Stimulated activated CD8-positive, alpha-beta memory T cell treated with anti-CD3 and anti-CD28 coated beads, Interleukin-7, amount 100 ng/mL, for 1 hour (primary cell): ENCODE results near the gene SLC6A1.

Experiments
- DNase-seq, 2 donors: peaks; one replicate each; pipeline ENCODE4 v3.0.0-alpha.2; 2020; ENCODE audit warnings: low read depth in 2 of 2

SLC6A1 gene

GRCh38 chr3:10993729-10994065, 1.1 kb downstream of the SLC6A1 start:
- DNase-seq: no peak

GRCh38 chr3:10994306-10994705, 1.8 kb downstream of the SLC6A1 start:
- DNase-seq: no peak

- DNase-seq: no peak
Observed at GRCh38 chr3:10995871-10996270, 3.3 kb downstream of the SLC6A1 start.

DNA sequence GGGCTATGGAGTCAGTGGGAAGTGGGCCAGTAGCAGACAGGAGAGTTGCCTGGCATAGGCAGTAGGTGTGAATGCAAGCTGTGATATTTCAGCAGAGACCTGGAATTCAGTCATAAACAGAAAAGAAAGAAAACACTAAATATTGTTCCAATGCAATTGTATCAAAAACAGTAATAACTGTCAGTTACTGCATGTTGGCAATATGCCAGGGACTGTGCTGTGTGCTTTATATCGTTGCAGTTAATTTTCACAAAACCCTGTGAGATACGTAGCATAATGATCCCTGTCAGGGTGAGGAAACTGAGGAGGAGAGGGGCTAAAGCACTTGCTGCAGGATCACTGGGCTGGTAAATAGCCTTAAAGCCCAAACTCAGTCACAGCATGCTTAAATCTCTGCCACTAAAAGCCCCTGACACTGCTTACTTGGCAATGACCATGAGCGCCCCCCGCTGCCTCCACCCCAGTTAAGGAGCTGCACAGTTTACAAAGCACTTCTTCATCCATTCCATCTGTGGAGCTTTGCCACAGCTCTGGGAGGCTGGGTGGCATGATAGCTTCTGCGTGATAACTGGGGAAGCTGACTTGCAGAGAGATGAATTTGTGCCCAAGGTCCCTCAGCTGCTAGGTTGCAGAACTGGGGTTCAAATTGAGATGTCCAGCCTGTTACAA, 3.9 kb downstream of the SLC6A1 start:
- DNase-seq: no peak

DNA sequence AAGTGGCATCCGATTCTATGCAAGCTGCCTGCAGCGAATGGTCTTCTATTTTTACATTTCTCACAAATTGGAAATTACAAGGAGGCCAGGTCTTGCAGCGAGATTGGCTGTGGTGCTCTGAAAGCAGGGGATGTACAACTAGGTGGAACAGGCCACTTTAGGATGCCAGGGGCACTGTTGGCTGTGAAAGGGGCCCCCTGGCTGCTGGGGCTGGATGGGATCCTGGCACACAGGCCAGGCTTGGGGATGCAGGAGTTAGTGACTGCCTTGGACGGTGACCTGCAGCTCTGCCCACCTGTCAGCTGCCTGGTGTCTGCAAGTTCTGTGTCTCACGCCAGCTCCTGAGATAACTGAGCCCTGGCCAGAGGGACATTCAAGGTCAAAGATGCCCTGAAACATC, 4.6 kb downstream of the SLC6A1 start:
- DNase-seq: no peak

DNA sequence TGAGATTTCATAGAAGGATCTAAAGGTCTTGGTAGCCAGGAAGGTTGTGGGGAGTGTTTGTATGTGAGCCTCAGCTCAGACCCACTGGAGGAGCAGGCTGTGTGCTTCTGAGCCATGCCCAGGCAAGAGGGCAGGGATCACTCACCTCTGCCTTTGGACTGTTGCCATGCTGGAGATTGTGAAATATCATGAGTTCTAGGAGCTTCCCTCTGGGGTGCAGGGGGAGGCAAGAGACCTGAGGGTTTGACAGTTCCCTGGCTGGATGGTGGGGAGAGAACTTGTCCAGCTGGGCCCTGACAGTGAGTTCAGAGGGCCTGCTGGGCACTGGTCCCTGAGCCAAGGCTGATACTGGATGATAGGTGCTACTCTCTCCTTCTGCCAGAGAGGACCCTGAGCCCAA, 6.0 kb downstream of the SLC6A1 start:
- no peak for DNase-seq

DNA sequence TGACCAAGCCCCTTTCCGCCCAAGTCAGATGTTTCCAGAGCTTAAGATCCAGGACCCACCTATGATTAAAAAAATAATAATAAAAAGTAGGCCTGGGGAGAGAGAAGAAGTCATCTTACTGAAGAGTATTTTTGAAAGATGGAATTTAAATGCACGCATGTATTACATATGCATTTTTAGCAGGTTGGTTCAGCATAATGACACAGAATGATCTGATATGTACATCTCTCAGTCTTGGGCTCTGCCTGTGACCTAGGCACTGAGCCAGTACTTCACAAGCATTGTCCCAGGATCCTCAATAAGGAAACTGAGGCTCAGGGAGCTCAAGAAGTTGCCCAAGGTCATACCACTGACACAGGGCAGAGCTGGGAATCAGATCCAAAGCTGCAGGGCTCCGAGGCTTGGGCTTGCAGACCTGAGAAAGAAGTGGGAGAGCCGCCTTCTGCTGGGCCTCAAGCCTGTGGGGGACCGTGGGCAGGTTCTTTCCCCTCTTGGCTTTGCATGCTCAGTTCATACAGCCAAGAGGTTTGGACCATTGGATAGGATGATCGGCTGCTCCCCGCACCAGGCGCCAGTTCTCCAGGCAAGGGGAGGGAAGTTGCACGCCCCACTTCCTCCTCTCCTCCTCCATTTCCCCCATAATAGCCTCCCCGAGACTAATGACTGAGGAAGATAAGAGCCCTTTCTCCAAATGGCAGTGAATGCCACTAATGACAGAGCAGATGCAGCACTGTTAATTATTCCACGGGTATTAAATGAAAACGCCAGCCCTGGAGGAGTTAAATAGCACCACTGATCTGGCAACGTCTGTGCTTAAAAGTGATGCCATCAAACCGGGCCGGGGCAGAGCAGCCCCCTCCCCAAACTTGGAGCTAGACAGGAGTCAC, 6.9 kb downstream of the SLC6A1 start:
- no peak for DNase-seq

GRCh38 chr3:11000528-11000927, 8.0 kb downstream of the SLC6A1 start:
- no peak for DNase-seq

DNA sequence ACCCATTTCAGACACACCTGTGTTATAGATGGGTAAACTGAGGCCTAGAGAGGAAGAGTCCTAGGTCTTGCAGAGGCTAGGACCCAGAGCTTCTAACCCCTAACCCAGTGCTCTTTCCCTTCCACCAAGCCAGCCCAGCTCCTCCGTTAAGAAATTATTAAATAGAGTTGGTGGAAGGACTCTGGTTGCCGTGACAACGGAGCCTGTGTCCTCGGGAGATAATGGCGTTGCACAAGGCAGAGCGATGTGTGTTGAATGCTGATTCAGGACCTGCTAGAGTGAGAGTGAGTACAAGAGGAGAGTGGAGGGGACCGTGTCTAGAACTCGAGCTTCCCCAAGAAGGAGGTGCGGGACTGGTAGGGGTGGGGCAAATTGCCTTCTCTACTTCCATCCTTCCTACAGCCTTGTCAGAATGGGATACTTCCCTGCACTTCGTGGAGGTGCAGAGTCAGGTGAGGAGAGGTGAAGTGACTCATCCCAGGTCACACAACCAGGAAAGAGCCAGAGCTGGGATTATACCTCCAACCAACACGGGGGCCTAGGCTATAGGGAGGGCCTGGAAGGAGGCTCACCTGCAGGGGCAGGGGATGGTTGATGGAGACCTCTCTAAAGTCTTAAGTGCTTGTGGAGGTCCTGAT, 8.6 kb downstream of the SLC6A1 start:
- DNase-seq: no peak

GRCh38 chr3:11001658-11002021, 9.1 kb downstream of the SLC6A1 start:
- DNase-seq: no peak

- no peak for DNase-seq
Observed at GRCh38 chr3:11002371-11002807, 9.8 kb downstream of the SLC6A1 start.

GRCh38 chr3:11004563-11004962, 12.0 kb downstream of the SLC6A1 start:
- no peak for DNase-seq

- DNase-seq: no peak
Observed at GRCh38 chr3:11005686-11006256, 13.2 kb downstream of the SLC6A1 start.

DNA sequence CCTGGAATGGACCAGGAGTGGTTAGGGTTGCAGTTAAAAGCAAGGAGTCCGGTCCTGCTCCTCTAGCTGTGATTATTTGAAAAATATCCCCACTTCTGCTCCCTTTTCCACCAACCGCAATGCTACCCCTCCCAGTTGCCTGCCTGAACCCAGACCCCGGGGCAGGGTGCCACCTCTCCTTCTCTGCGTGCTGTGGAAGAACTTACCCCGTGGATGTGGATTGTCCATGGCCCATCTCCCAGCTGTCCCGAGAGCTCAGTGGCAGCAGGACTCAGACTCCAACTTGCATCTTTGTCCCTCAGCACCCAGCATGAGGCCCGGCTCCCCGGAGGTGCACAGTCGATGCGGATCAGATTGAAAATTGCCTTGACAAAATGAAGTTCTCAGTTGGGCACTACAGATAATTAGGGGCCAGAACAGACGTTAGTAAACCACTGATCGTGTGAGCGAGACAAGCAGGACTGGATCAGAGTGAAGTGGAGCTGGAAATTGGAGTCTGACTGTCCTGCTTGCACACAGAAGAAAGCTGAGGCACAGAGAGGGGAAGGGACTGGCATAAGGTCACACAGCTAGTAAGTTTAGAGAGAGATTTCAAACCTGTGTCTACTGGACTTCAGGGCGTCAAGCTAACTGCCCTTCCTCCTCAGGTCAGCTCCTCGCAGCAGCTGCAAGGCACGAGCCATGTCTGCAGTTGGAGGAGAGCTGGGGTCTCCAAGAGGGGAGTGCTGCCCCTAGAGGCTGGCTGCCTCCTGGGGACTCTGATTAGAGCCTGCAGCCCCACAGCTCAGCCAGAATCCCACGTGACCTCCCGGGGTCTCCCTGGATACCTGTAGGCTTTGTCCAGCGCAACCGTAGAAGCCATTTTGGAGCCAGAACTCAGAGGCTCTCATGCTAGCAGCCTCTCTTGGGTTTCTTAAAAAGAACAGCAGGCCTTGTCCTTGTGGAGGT, 14.7 kb downstream of the SLC6A1 start:
- no peak for DNase-seq

DNA sequence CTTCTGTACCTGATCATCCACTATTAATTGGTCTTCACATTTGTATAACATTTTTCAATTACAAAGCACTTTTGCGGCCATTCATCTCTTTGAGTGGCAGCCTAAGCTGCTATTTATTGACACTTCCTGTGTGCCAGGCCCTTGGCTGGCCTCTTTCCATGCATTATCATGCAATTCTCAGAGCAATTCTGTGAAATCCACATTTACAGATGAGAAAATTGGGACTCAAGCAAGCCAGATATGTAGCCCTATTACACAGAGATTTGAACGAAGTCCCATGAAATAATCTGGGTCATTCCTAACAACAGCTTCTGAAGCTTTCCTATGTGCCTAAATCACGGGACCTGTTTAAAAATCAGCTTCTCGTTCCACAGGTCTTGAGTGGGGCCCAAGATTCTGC, 17.4 kb downstream of the SLC6A1 start:
- DNase-seq: no peak

DNA sequence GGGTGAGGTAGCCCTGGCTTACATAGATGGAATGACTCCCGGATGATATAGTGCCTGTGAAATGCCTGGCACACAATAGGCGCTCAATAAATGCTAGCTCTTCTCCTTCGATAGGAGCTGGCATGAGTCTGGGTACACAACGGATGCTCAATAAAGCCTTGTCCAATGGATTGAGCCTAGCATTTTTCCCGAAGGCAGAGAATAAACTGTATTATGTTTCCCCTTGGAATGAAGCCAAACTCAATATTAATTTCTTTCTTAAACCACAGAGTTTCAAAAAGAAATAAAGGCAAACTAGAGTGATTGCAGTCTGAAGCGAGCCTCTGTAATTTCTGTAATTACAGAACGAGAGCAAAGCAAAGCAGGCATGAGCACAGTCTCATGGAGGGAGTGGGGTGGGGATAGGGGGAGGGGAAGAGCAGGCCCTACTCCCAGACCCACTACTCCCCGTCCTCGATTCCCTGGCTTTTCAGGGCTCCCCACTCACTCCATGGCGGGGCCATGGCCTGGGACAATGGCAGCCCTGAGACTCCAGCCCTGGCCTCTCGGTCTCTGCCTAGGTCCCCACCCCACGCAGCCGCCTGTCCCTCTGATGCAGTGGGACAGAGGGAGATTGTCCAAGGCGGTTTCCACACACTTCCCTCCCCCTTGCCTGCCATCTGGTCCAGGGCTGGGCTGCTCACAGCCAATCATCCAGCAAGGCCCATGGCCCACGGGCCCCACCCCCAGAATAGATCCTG, 18.0 kb downstream of the SLC6A1 start:
- no peak for DNase-seq

DNA sequence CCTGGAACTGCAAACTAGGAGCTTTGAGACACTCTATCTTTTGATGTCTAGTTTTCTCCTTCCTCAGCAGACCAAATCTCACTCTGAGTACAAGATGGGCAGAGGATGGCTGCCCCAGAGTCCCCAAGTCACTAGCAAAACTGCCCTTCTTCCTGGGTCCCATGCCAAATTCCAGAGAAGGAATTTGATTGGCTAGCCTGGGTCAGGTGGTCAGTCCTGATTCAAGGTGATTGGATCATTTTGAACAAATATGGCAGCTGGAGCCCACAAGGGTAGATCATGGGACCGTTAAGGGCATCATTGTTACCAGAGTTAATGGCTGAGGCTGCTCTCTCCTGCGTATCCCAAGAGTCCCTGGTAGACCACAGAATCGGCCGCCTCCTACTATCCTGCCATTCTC, 21.7 kb downstream of the SLC6A1 start:
- DNase-seq: no peak

DNA sequence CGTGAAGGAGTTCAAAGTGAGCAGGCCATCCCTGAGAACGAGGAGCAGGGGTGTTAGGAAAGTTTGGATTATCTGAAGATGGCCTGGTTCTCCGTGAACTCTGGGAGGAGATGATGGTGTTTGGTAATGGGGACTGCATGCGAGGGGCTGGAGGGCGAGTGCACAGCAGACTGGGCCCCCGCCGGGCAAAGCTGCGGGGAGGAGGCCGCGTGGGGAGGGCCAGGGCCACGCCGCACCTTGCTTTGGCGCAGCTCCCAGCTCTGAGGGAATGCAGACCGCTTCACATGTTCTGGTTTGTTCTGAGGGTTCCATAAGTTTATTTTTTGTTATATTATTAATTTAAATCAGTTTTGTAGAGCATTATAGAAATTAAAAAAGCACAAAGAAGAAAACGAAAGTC, 22.2 kb downstream of the SLC6A1 start:
- no peak for DNase-seq

- no peak for DNase-seq
Observed at GRCh38 chr3:11015369-11015768, 22.8 kb downstream of the SLC6A1 start.

- DNase-seq: no peak
Observed at GRCh38 chr3:11016727-11017126, 24.2 kb downstream of the SLC6A1 start.
